ENCODE data around the gene DNAJC27.
"Not testable (repeated sequence)": the region's sequence is repeated elsewhere in the genome, so short reads cannot be mapped to it uniquely, and the experiment has no call there.

DNAJC27 gene

GRCh38 chr2:24971536-24972314 is at the start of gene DNAJC27:
Gene DNAJC27 (minus strand): TSS chr2:24971955. CDS start chr2:24971904, 51 bp downstream.
- peak; percentile 99 for DNase-seq

- DNase-seq = no peak
Measured at GRCh38 chr2:25018681-25019080, 46.9 kb upstream of the DNAJC27 start.

GRCh38 chr2:25014631-25015030 is 42.9 kb upstream of the DNAJC27 start:
- DNase-seq = no peak

GRCh38 chr2:25011342-25011741 is 39.6 kb upstream of the DNAJC27 start:
- DNase-seq = not testable (repeated sequence)

- peak; percentile 40 for DNase-seq
Measured at GRCh38 chr2:25009954-25010353, 38.2 kb upstream of the DNAJC27 start.

- DNase-seq = no peak
Measured at GRCh38 chr2:25002066-25002465, 30.3 kb upstream of the DNAJC27 start.

- DNase-seq = no peak
Measured at GRCh38 chr2:25001325-25001637, 29.5 kb upstream of the DNAJC27 start.

GRCh38 chr2:25000503-25001324 is 29.0 kb upstream of the DNAJC27 start:
- peak; percentile 21 for DNase-seq

- DNase-seq = no peak
Measured at GRCh38 chr2:25000036-25000435, 28.3 kb upstream of the DNAJC27 start.

- not testable (repeated sequence) for DNase-seq
Measured at GRCh38 chr2:24999097-24999496, 27.3 kb upstream of the DNAJC27 start.

GRCh38 chr2:24994146-24994724 is 22.5 kb upstream of the DNAJC27 start:
- no peak for DNase-seq

GRCh38 chr2:24993406-24994145 is 21.8 kb upstream of the DNAJC27 start:
- DNase-seq = no peak

GRCh38 chr2:24986372-24986771 is 14.6 kb upstream of the DNAJC27 start:
- DNase-seq = no peak

GRCh38 chr2:24985511-24985910 is 13.8 kb upstream of the DNAJC27 start:
- no peak for DNase-seq

GRCh38 chr2:24984912-24985311 is 13.2 kb upstream of the DNAJC27 start:
- DNase-seq = no peak

- no peak for DNase-seq
Measured at GRCh38 chr2:24981411-24982136, 9.8 kb upstream of the DNAJC27 start.

- no peak for DNase-seq
Measured at GRCh38 chr2:24978661-24979060, 6.9 kb upstream of the DNAJC27 start.

- DNase-seq = no peak
Measured at GRCh38 chr2:24977631-24978030, 5.9 kb upstream of the DNAJC27 start.

GRCh38 chr2:24973812-24974211 is 2.1 kb upstream of the DNAJC27 start:
- DNase-seq = no peak

- DNase-seq = peak; percentile 52
Measured at GRCh38 chr2:24972315-24972961, 683 bp upstream of the DNAJC27 start.

GRCh38 chr2:24971286-24971535 is 544 bp downstream of the DNAJC27 start:
- no peak for DNase-seq

Measured in suppressor macrophage treated with lipopolysaccharide for 4 hours (primary cell).